OCI-LY3 (cell line): ENCODE measurements around the gene EIF3K.

Experiments used
- CTCF ChIP-seq: fragments of 200-600, 300-600 bp; sonication (generic); IDR thresholded peaks from 2 replicates; pipeline ENCODE4 v1.5.1; 2014; ENCODE audit warnings: antibody characterized with exemption, low read length, low read depth
- EZH2phosphoT487 ChIP-seq: fragments of 200-600 bp; shearing (Covaris generic); IDR thresholded peaks from 2 replicates; pipeline ENCODE4 v1.6.1; 2018; ENCODE audit warnings: antibody characterized with exemption, mixed run types, low read depth

GRCh38 chr19:38635483-38636399, 16.8 kb downstream of the EIF3K start:
- TF ChIP-seq CTCF (no peak), EZH2phosphoT487 (no peak)
